Kasumi-1 (cell line): ENCODE data around the gene TSGA10.
"Not testable (repeated sequence)": the region's sequence is repeated elsewhere in the genome, so short reads cannot be mapped to it uniquely, and the experiment has no call there.

Experiments
- DNase-seq, 2 experiments: peaks; one replicate each; lab custom pipeline; 2025; lab: John Stamatoyannopoulos, UW

The TSGA10 gene

DNA sequence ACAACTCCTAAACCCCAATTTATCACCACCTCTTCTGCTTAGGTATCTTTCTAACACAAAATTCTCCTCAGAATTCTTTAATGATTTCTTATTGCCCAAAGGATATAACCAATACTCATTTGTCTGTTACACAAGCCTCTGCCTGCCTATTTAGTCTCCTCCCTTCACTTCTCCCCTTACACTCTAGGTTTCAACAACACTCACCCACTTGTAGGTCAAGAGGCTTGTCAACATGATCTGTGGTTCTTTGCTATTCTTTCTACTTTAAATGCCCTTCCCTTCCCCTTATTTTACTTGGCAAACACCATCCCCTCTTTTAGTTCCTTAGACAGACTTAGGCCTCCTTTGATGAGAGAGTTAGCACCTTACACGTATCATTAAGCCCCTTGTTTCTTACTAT, 82.2 kb downstream of the TSGA10 start:
- DNase-seq = no peak

DNA sequence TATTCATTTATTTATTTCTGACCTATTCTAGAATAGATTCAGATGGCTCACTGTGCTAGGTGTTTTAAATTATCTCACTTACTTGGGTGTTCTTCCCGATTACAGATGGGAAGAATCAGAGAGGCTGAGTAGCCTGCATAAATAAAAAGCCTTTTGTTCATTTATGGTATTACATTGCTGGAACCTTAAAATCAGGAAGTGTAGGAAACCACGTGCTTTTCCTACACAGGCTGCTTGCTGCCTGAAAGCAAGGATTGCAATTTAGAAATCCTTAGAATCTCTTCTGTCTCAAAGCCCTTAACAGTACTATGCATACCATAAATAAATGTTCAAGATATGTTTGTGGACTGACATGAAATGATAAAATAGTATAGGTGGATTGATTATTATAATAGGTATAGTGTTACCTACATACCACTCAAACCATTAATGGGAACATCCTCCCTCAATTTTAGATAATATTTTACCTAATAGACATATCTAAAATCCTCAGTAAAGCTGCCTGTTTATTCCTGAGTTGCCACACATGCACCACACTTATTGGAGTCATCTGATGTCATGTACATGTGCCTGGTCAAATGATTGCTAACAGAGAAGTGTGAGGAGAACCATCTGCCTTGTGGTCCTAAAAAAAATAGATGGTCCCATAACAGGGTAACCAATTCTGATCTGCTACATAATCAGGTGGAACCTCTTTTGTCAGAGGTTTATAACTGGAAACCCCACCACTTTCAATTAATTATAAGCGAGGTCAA, 86.7 kb downstream of the TSGA10 start:
- DNase-seq = peak; percentile 64 to 75

DNA sequence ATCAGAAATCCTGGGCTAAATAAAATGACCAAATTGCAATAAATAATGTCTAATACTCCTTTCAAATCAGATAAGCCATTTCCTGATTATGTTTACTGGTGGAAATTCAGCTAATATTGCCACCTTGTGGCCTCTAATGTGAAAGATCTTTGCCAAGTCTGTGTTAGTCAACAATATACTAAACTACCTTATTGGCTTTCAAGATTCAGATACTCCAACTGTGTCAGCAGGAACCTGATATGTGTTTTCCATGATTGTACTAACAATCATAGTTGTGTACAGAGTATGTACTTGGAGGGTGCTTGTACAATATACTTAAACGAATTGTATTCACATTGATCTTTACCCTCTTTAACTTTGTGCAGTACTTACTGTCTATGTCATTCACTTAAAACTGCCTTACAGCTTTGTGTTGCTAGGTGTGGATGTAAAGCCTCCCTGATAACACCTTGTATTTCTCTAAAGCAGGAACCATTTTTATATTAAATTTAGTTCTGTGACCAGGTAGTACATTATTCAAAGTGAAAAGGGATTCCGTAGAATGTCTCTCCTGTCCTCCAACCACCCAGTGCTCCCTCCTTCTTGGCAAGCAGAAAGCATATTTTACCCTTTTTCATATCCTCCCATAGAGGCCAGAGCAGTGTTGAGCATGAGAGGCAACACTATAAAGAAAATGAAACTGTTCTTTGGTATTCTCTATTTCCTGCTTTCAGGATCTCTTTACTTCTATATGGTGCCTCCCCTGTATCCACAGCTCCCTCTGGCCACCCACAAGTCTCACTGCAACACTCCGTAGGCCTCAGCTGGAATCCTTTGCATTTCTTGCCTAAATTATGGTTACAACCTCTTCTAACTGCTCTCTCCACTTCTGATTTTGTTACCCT, 88.4 kb downstream of the TSGA10 start:
- peak; percentile 72 to 81 for DNase-seq

DNA sequence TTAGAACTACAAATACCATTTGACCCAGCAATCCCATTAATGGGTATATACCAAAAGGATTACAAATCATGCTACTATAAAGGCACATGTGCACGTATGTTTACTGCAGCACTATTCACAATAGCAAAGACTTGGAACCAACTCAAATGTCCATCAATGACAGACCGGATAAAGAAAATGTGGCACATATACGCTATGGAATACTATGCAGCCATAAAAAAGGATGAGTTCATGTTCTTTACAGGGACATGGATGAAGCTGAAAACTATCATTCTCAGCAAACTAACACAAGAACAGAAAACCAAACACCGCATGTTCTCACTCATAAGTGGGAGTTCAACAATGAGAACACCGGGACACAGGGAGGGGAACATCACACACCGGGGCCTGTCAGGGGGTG, 105.6 kb downstream of the TSGA10 start:
- DNase-seq = not testable (repeated sequence)

DNA sequence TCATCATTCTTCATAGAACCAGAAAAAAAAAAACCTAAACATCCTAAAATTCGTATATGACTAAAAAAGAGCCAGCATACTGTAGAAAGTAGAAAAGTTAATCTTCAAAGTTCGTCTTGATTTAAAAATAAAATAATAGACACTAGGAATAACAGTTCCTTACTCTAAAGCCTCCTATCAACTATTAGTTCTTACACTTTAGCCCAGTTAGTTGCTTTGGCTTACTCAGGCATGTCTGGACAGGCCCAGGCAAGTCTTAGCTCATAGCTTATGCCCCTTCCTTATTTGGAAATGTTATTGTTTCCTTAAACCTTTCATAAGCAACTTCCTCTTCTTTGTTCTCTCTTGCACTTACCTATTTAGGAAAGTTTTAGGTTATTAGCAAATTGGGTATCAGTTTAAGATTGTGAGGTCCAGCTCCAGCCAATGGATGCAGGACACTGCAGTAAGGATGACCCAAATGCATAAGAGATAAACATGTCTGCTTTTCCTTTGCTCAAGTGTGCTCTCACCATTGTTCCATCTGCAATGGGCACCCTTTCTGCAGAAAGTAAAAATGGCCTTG, 113.9 kb downstream of the TSGA10 start:
- not testable (repeated sequence) for DNase-seq

DNA sequence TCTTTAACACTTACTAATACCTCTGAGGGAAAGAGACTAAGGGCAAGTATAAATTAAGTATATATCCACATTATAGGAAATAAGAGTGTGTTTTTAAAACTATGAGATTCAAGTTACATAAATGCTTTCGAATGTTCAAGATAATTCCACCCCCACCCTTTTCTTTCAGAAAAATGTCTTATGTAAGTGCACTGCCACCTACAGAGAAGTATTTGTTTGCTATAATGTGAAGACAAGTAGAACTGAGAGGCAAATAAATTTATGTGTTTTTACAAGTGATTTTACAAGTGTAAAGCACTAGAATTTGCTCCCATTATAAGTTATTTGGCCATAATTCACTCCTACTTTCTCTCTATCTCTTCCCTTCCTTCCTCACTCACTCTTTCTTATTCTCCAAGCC, 118.8 kb downstream of the TSGA10 start:
- DNase-seq = no peak

DNA sequence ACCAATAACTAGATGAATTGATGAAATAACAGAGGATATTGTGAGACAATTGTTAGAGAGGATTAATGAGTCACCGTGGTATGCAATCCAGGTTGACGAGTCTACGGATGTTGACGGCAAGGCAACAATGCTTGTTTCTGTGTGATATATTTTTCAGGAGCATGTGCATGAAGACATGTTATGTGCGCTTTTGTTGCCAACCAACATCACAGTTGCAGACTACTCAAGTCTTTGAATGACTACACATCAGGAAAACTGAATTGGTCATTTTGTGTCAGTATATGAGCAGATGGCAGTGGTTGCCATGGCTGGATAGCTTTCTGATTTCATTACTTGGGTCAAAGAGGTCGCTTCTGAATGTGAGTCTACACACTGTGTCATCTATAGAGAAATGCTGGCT, 122.0 kb downstream of the TSGA10 start:
- DNase-seq = no peak

DNA sequence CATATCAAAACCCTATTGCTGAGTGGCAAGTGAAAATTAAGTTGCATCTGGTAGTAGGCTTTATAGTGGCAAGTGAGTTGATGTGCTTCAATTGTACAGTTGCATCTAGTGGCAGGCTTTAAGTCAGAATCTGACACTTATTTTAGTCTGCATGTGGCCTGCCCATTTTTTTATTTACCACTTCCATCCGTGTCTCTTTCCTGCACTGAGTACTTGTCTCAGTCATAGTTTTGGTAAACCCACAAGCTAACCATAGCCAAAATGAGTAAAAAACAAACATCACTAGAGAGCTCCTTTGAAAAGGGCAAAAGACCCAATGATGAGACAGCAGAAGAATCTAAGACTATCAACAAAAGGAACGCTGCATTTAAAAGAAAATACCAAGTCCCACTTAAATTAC, 122.7 kb downstream of the TSGA10 start:
- no peak for DNase-seq

DNA sequence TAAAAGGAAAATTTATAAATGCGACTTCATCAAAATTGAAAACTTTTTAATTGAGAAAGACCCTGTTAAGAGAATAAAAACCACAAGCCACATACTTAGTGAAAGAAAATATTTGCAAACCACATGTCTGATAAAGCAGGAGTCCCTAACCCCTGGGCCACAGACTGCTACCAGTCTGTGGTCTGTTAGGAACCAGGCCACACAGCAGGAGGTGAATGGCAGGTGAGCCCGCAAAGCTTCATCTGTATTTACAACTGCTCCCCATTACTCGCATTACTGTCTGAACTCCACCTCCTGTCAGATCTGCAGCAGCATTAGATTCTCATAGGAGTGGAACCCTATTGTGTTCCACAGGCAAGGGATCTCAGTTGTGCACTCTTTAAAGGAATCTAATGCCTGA, 123.3 kb downstream of the TSGA10 start:
- no peak for DNase-seq

DNA sequence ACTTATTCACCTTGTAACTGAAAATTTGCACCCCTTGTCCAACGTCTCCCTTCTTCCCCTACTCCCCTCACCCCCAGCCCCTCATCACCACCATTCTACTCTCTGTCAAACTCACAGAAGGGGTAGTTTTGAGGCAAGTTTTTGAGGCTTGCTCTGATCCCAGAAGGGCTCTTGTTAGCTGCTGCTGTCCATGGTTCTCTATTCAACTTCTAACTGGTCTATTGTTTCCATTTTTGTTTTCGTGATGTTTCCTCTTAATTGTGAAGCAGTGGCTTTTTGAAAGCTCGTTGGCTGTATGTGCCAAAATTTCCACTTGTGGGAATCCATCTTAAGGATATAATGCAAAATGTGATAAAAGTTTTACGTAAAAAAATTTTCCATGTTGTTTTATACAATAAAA, 126.2 kb downstream of the TSGA10 start:
- DNase-seq = no peak

DNA sequence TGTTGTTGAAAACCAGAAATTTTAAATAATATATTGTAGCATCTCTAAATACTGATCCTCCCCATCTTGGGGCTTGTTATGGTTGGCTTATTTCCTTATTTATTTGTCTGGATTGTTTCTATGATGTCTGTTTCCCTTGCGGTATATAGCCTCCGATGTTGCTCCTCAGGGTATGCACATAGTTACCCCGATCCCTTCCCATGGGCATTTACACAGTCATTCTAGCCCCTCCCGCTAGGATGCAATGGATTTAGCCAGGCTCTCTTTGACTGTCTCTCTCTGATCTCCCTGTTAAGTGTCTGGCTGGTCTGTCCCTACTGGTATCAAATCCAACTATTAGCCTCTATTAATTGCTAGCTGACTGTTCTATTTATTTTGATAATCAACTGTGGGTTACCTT, 126.9 kb downstream of the TSGA10 start:
- no peak for DNase-seq

DNA sequence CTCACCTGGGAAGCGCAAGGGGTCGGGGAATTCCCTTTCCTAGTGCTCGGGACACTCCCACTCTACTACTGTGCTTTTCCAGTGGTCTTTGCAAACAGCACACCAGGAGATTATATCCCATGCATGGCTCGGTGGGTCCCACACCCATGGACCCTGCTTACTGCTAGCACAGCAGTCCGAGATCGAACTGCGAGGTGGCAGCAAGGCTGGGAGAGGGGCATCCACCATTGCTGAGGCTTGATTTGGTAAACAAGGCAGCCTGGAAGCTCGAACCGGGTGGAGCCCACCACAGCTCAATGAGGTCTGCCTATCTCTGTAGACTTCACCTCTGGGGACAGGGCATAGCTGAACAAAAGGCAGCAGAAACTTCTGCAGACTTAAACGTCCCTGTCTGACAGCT, 154.0 kb downstream of the TSGA10 start:
- DNase-seq = no peak

DNA sequence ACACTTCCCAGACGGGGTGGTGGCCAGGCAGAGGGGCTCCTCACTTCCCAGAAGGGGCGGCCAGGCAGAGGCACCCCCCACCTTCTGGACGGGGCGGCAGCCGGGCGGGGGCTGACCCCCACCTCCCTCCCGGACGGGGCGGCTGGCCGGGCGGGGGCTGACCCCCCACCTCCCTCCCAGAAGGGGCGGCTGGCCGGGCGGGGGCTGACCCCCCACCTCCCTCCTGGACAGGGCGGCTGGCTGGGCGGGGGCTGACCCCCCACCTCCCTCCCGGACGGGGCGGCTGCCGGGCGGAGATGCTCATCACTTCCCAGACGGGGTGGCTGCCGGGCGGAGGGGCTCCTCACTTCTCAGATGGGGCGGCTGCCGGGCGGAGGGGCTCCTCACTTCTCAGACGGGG, 166.0 kb downstream of the TSGA10 start:
- not testable (repeated sequence) for DNase-seq

DNA sequence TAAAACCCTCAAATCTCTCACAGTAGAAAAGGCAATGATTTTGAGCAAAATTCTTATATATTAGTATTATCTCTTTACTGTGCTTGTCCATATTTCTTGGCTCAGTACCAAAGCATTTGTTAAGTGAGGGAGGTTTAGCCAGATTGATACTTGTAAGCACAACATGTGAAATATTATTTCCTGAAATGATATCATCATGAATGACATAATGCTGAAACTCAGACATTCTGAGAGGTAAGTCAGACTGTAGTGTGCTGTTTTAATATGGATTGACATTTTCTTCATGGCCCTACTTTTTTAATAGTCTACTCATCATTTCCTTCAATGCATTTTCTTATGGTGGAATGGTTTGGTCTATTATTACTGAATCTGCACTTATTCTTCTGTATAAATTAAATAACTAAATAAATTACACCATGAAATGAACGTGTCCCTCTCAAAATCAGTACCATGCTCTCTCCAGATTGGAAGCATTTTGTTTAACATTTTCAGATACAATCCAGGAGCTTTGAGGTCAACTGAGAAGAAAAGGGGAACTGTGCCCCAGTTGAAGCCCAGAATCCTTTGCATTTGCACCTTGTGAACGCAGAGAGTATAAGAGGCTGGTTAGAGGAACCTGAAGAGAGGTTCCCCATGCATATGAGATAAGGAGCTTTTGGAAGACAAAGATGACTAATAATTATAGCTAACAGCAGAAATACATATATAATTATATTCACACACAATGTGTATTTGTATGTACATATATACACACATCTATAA, 168.7 kb downstream of the TSGA10 start:
- peak; percentile 43 to 50 for DNase-seq

DNA sequence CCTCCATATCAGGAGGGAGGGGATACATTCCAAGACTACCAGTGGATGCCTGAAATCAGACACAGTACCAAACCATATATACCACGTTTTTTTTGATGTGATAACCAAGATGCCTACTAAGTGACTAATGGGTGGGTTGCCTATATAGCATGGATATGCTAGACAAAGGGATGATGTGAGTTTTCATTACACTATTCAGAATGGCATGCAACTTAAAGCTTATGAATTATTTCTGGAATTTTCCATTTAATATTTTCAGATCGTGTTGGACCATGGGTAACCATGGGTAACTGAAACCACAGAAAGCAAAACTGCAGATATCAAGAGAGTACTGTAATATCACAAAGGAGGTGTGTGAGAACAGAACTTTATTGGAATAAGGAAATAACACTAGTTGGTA, 179.1 kb downstream of the TSGA10 start:
- DNase-seq = no peak

DNA sequence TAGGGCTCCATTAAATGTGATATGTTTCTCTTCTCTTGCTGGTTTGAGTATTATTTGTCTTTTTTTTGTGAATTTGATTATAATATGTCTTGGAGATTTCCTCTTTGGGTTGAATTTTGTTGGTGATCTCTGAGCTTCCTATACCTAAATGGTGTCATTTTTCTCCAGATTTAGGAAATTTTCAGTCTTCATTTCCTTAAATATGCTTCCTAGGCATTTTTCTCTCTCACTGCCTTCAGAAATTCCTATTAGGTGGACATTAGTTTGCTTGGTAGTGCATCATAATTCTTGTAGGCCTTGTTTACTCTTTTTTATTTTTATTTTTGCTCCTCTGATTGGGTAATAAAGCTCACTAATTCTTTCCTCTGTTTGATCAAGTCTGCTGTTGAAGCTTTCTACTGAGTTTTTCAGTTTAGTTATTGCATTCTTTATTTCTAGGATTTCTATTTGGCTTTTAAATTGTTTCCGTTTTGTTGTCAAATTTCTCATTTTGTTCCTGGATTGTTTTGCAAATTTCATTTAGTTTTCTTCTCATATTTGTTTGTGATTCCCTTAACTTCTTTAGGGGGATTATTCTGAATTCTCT, 182.1 kb downstream of the TSGA10 start:
- no peak for DNase-seq

DNA sequence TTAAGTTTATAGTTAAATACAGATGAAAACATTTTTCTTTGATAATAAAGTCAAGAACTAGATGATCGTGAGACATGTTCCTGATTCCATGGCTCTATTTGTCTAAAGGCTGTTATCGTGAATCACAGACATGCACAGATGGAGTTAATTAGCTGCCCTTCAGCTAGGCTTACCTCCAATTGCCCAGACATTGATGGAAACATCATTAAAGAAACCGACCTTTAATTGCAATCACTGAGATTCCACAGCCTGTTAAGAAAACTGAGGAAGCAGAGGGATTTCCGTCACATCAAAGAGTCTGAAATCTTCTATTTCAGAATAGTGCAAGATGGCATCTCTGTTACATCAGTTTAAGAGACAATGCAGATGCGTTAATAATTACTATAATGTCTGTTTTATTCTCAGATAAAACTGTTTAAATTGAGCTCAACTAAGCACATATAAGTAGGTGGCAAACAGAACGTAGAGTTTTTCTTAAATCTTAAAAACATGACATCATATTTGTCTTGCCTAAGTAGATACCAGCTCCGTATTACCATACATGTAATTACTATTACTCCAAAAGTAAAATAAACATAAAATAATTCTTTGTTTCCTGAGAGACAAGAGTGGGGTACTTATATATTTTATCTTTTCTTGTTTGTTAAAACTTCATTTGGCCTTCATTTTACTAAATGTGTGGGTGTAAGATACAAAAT, 194.8 kb downstream of the TSGA10 start:
- DNase-seq = no peak

DNA sequence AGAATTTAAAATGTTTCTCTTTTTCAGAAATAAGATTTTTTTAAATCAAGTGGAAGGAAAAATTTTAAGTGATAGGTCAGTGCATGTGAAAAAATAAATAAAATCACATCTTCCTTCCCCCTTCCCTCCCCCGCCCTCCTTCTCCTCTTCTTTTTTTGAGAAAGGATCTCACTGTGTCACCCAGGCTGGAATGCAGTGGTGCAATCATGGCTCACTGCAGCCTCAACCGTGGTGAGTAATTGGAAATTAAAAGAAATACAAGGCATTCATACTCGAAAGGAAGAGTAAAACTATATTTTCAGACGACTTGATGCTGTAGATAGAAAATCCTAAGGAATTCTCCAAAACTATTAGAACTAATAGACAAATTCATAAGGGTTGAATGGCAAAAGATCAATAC, 201.8 kb downstream of the TSGA10 start:
- DNase-seq = no peak

DNA sequence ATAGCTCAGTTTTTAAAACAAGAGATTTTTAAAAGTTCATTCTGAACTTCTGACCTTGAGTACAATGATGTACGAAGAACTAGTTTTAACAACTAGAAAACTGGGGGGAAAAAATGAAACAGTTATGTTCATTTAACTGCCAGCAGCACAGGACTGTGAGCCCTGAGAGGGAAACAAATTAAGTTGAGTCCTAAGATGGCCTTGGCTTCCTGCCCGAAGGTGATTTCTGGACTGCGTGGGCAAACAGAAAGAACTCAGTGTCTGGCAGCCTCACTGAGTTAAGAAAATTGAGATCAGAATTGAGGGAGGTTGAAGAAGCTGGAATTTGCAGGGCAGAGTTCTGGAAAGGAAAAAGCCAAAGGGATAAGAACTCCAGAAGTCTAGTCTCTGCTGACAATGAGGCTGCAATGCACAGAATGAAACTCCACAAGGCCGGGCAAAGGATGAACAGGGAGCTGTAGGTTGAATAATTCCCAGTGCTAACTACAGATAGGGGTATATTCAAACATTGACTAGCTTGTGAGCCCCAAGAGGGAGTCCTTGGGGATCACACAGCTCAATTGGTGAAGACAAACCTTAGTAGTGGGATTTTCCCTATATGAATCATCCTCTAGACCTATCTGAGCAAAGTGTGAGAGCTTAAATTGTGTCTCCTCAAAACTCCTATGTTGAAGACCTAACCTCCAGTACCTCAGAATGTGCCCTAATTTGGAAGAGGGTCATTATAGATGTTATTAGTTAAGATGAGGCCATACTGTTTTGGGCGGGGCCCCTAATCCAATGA, 205.6 kb downstream of the TSGA10 start:
- DNase-seq = no peak

DNA sequence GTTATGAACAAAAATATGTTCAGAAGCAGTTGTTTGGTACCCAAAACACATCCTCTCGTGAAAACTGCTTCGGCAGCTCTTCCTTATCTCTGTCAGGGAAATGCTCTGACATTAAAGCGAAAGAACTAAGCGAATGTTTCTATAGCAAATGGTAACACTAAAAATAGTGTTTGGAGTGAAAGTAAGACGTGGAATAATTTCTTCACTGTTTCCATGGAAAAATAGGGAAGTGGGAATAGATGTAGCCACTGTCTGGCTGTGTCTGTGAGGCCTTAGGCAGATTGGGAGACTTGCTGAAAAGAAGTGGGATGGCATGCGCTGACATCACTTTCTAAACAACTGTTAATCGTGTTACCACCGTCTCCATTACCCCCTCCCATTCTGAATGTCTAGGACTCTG, 207.2 kb downstream of the TSGA10 start:
- DNase-seq = no peak
